ENCODE results near the gene TBCB. TPM values are rescaled to one million over a fixed set of nuclear protein-coding genes. Genes with fewer than 3 reads are reported as not detected.
"Not testable (repeated sequence)": the region's sequence is repeated elsewhere in the genome, so short reads cannot be mapped to it uniquely, and the experiment has no call there.

TBCB gene
- total RNA-seq (186 TPM), polyA plus RNA-seq (159 TPM)
- long read RNA-seq, donor 1, transcript TBCB-201 (6 exons, 1,473 nt): major isoform, 10 of 10 reads
- long read RNA-seq, donor 1, partial matches to known transcripts: 0 of 10 reads
- long read RNA-seq, donor 1, other reads (novel, unspliced or antisense): 0 of 10 reads
- long read RNA-seq, donor 2, transcript TBCB-201 (6 exons, 1,473 nt): major isoform, 66 of 100 reads
- long read RNA-seq, donor 2, transcript TBCB-208 (5 exons, 776 nt): minor isoform, 8 of 100 reads
- long read RNA-seq, donor 2, partial matches to known transcripts: 17 of 100 reads
- long read RNA-seq, donor 2, other reads (novel, unspliced or antisense): 0 of 100 reads
- long read RNA-seq, donor 3, transcript TBCB-201 (6 exons, 1,473 nt): major isoform, 70 of 106 reads
- long read RNA-seq, donor 3, partial matches to known transcripts: 27 of 106 reads
- long read RNA-seq, donor 3, other reads (novel, unspliced or antisense): 0 of 106 reads
- long read RNA-seq, donor 4, transcript TBCB-201 (6 exons, 1,473 nt): major isoform, 21 of 29 reads
- long read RNA-seq, donor 4, partial matches to known transcripts: 6 of 29 reads
- long read RNA-seq, donor 4, other reads (novel, unspliced or antisense): 0 of 29 reads
- long read RNA-seq, donor 5, transcript TBCB-208 (5 exons, 776 nt): minor isoform, 7 of 121 reads
- long read RNA-seq, donor 5, transcript TBCB-201 (6 exons, 1,473 nt): major isoform, 83 of 121 reads
- long read RNA-seq, donor 5, partial matches to known transcripts: 16 of 121 reads
- long read RNA-seq, donor 5, other reads (novel, unspliced or antisense): 6 of 121 reads
- long read RNA-seq, donor 6, transcript TBCB-201 (6 exons, 1,473 nt): major isoform, 35 of 42 reads
- long read RNA-seq, donor 6, partial matches to known transcripts: 0 of 42 reads
- long read RNA-seq, donor 6, other reads (novel, unspliced or antisense): 0 of 42 reads
- long read RNA-seq, donor 7, transcript TBCB-208 (5 exons, 776 nt): minor isoform, 5 of 71 reads
- long read RNA-seq, donor 7, transcript TBCB-201 (6 exons, 1,473 nt): major isoform, 40 of 71 reads
- long read RNA-seq, donor 7, partial matches to known transcripts: 18 of 71 reads
- long read RNA-seq, donor 7, other reads (novel, unspliced or antisense): 0 of 71 reads
- long read RNA-seq, donor 8, transcript TBCB-201 (6 exons, 1,473 nt): major isoform, 30 of 37 reads
- long read RNA-seq, donor 8, partial matches to known transcripts: 0 of 37 reads
- long read RNA-seq, donor 8, other reads (novel, unspliced or antisense): 0 of 37 reads
- long read RNA-seq, donor 9, transcript TBCB-201 (6 exons, 1,473 nt): major isoform, 18 of 24 reads
- long read RNA-seq, donor 9, partial matches to known transcripts: 0 of 24 reads
- long read RNA-seq, donor 9, other reads (novel, unspliced or antisense): 0 of 24 reads
- long read RNA-seq, donor 10, transcript TBCB-201 (6 exons, 1,473 nt): major isoform, 29 of 35 reads
- long read RNA-seq, donor 10, partial matches to known transcripts: 0 of 35 reads
- long read RNA-seq, donor 10, other reads (novel, unspliced or antisense): 0 of 35 reads

- peaks cover 20 to 47% of the 10 kb centered on the region in 2 donors for H3K36me3 ChIP-seq (ENCODE audit: control insufficient read depth in 2 of 2, insufficient read depth in 2 of 2, low read length in 1 of 2)
- no peaks in the 10 kb centered on the region for H3K27me3 ChIP-seq (ENCODE audit: control insufficient read depth in 2 of 2, insufficient read depth in 1 of 2, low read length in 1 of 2)
- peak in 4 of 9 donors; percentile 28 to 79 (median 66) for DNase-seq (ENCODE audit: low read depth in 6 of 9, low spot score in 9 of 9)
- peaks cover 13 to 20% of the 10 kb centered on the region in 2 donors for H3K4me1 ChIP-seq (ENCODE audit: control insufficient read depth in 2 of 2, insufficient read depth in 2 of 2, low read length in 2 of 2)
- 10% methylated on average over 59 of the region's 59 CpGs for WGBS
- H3K27ac ChIP-seq (ENCODE audit: low read depth in 1 of 2, low read length in 1 of 2): peak within 1 kb of the TSS; percentile 95 to 98
- H3K9me3 ChIP-seq (ENCODE audit: control insufficient read depth in 2 of 2, insufficient read depth in 1 of 2, low read length in 1 of 2): no peaks in the 10 kb centered on the region
- H3K4me3 ChIP-seq (ENCODE audit: low read length in 2 of 2): peak within 1 kb of the TSS; percentile 75 to 84
These were observed at the start of gene TBCB for GRCh38 chr19:36115453-36116343. TBCB (plus strand) TSS chr19:36115468; CDS start chr19:36115561, 93 bp downstream.

GRCh38 chr19:36067681-36068080 is 47.6 kb upstream of the TBCB start:
- DNase-seq (ENCODE audit: low read depth in 6 of 9, low spot score in 9 of 9): no peak
- H3K36me3 ChIP-seq (ENCODE audit: control insufficient read depth in 2 of 2, insufficient read depth in 2 of 2, low read length in 1 of 2): peaks cover 49 to 66% of the 10 kb centered on the region in 2 donors
- H3K27me3 ChIP-seq (ENCODE audit: control insufficient read depth in 2 of 2, insufficient read depth in 1 of 2, low read length in 1 of 2): no peaks in the 10 kb centered on the region
- no peak overlapping the region for H3K4me3 ChIP-seq (ENCODE audit: low read length in 2 of 2)
- no peaks in the 10 kb centered on the region for H3K4me1 ChIP-seq (ENCODE audit: control insufficient read depth in 2 of 2, insufficient read depth in 2 of 2, low read length in 2 of 2)
- WGBS: 93% methylated on average over 11 of the region's 11 CpGs
- no peak overlapping the region for H3K27ac ChIP-seq (ENCODE audit: low read depth in 1 of 2, low read length in 1 of 2)
- H3K9me3 ChIP-seq (ENCODE audit: control insufficient read depth in 2 of 2, insufficient read depth in 1 of 2, low read length in 1 of 2): no peaks in the 10 kb centered on the region

GRCh38 chr19:36068810-36069499 is 46.3 kb upstream of the TBCB start:
- not testable (repeated sequence) for H3K27me3 ChIP-seq (ENCODE audit: control insufficient read depth in 2 of 2, insufficient read depth in 1 of 2, low read length in 1 of 2); DNase-seq (ENCODE audit: low read depth in 6 of 9, low spot score in 9 of 9); H3K4me1 ChIP-seq (ENCODE audit: control insufficient read depth in 2 of 2, insufficient read depth in 2 of 2, low read length in 2 of 2); H3K9me3 ChIP-seq (ENCODE audit: control insufficient read depth in 2 of 2, insufficient read depth in 1 of 2, low read length in 1 of 2); H3K4me3 ChIP-seq (ENCODE audit: low read length in 2 of 2); H3K27ac ChIP-seq (ENCODE audit: low read depth in 1 of 2, low read length in 1 of 2)
- 98% methylated on average over 54 of the region's 57 CpGs for WGBS
- H3K36me3 ChIP-seq (ENCODE audit: control insufficient read depth in 2 of 2, insufficient read depth in 2 of 2, low read length in 1 of 2): peaks cover 49 to 67% of the 10 kb centered on the region in 2 donors

GRCh38 chr19:36072081-36072480 is 43.2 kb upstream of the TBCB start:
- Histone ChIP-seq H3K4me1 (ENCODE audit: control insufficient read depth in 2 of 2, insufficient read depth in 2 of 2, low read length in 2 of 2) (no peaks in the 10 kb centered on the region), H3K27ac (ENCODE audit: low read depth in 1 of 2, low read length in 1 of 2) (no peak overlapping the region), H3K36me3 (ENCODE audit: control insufficient read depth in 2 of 2, insufficient read depth in 2 of 2, low read length in 1 of 2) (peaks cover 30 to 56% of the 10 kb centered on the region in 2 donors), H3K4me3 (ENCODE audit: low read length in 2 of 2) (no peak overlapping the region), H3K27me3 (ENCODE audit: control insufficient read depth in 2 of 2, insufficient read depth in 1 of 2, low read length in 1 of 2) (no peaks in the 10 kb centered on the region), H3K9me3 (ENCODE audit: control insufficient read depth in 2 of 2, insufficient read depth in 1 of 2, low read length in 1 of 2) (no peaks in the 10 kb centered on the region)
- DNase-seq (ENCODE audit: low read depth in 6 of 9, low spot score in 9 of 9): no peak
- 92% methylated on average over 8 of the region's 8 CpGs for WGBS

- peaks cover 19 to 52% of the 10 kb centered on the region in 2 donors for H3K36me3 ChIP-seq (ENCODE audit: control insufficient read depth in 2 of 2, insufficient read depth in 2 of 2, low read length in 1 of 2)
- WGBS: 94% methylated on average over 10 of the region's 10 CpGs
- DNase-seq (ENCODE audit: low read depth in 6 of 9, low spot score in 9 of 9): no peak
These were observed 42.0 kb upstream of the TBCB start for GRCh38 chr19:36073121-36073876.

GRCh38 chr19:36079389-36079945 is 35.8 kb upstream of the TBCB start:
- DNase-seq (ENCODE audit: low read depth in 6 of 9, low spot score in 9 of 9): no peak
- Histone ChIP-seq H3K27ac (ENCODE audit: low read depth in 1 of 2, low read length in 1 of 2) (no peak overlapping the region), H3K27me3 (ENCODE audit: control insufficient read depth in 2 of 2, insufficient read depth in 1 of 2, low read length in 1 of 2) (no peaks in the 10 kb centered on the region), H3K4me3 (ENCODE audit: low read length in 2 of 2) (no peak overlapping the region), H3K4me1 (ENCODE audit: control insufficient read depth in 2 of 2, insufficient read depth in 2 of 2, low read length in 2 of 2) (no peaks in the 10 kb centered on the region), H3K36me3 (ENCODE audit: control insufficient read depth in 2 of 2, insufficient read depth in 2 of 2, low read length in 1 of 2) (peaks cover 38 to 56% of the 10 kb centered on the region in 2 donors), H3K9me3 (ENCODE audit: control insufficient read depth in 2 of 2, insufficient read depth in 1 of 2, low read length in 1 of 2) (no peaks in the 10 kb centered on the region)
- 97% methylated on average over 3 of the region's 3 CpGs for WGBS

More at GRCh38 chr19:36073121-36073876, 42.0 kb upstream of the TBCB start:
- Histone ChIP-seq H3K4me3 (ENCODE audit: low read length in 2 of 2) (no peak overlapping the region), H3K9me3 (ENCODE audit: control insufficient read depth in 2 of 2, insufficient read depth in 1 of 2, low read length in 1 of 2) (no peaks in the 10 kb centered on the region), H3K4me1 (ENCODE audit: control insufficient read depth in 2 of 2, insufficient read depth in 2 of 2, low read length in 2 of 2) (no peaks in the 10 kb centered on the region), H3K27ac (ENCODE audit: low read depth in 1 of 2, low read length in 1 of 2) (no peak overlapping the region), H3K27me3 (ENCODE audit: control insufficient read depth in 2 of 2, insufficient read depth in 1 of 2, low read length in 1 of 2) (no peaks in the 10 kb centered on the region)

- H3K27ac ChIP-seq (ENCODE audit: low read depth in 1 of 2, low read length in 1 of 2): no peak overlapping the region
- DNase-seq (ENCODE audit: low read depth in 6 of 9, low spot score in 9 of 9): no peak
These were observed 33.9 kb upstream of the TBCB start for GRCh38 chr19:36081385-36081784.

More at GRCh38 chr19:36081385-36081784, 33.9 kb upstream of the TBCB start:
- H3K36me3 ChIP-seq (ENCODE audit: control insufficient read depth in 2 of 2, insufficient read depth in 2 of 2, low read length in 1 of 2): peaks cover 49 to 52% of the 10 kb centered on the region in 2 donors
- H3K27me3 ChIP-seq (ENCODE audit: control insufficient read depth in 2 of 2, insufficient read depth in 1 of 2, low read length in 1 of 2): no peaks in the 10 kb centered on the region
- 96% methylated on average over 3 of the region's 3 CpGs for WGBS
- H3K9me3 ChIP-seq (ENCODE audit: control insufficient read depth in 2 of 2, insufficient read depth in 1 of 2, low read length in 1 of 2): no peaks in the 10 kb centered on the region
- no peak overlapping the region for H3K4me3 ChIP-seq (ENCODE audit: low read length in 2 of 2)
- no peaks in the 10 kb centered on the region for H3K4me1 ChIP-seq (ENCODE audit: control insufficient read depth in 2 of 2, insufficient read depth in 2 of 2, low read length in 2 of 2)
